VCaP (cell line): ENCODE data around the gene CRYBG2.
A peak's percentile ranks its signal among the peaks of the same experiment; 100 is the strongest.

Source experiments
- H3K27ac ChIP-seq: fragments of 450-650 bp; 2 replicates; pipeline ENCODE4 v1.5.1; 2017
- TF ChIP-seq, protein P1 (sequence below): fragments of 450-650 bp; conservative IDR thresholded peaks from 2 replicates; pipeline ENCODE4 v1.5.1; 2017; ENCODE audit warnings: mild to moderate bottlenecking, moderate library complexity

CRYBG2 gene

DNA sequence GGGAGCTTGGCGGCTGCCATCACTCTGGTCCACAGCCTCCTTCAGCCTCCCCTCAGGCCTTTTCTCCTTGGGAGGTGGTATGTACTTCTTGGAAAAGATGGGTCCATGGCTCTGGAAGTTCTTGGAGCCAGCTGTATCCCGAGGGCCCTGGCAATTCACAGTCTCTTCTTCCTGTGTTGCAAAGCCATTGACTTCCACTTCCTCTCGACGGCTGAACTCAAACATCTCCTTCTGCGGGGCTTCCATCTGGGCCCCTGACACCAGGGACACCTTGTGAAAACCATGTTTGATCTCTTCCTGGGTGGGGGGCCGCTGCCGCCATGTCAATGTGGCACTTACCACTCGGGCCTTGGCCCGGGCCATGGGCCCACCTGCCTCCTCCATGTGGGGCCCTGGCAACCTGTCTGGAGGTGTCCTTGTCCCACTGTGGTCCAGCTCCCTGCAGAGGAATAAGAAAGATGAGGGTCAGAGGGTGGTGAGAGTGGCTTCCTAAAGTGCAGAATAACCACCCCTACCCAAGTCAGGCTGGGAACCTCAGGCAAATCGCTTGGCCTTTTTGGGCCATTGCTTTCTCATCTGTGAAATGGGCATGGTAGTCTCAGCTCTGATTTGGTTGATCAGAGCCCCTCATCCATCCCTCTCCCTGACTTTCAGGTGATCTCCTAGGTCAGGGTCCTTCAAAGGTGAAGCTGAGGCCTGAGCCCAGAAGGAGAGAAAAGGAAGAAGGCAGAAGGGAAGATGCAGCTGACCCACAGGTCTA, 7.5 kb downstream of the CRYBG2 start:
- TF ChIP-seq, protein P1, sequence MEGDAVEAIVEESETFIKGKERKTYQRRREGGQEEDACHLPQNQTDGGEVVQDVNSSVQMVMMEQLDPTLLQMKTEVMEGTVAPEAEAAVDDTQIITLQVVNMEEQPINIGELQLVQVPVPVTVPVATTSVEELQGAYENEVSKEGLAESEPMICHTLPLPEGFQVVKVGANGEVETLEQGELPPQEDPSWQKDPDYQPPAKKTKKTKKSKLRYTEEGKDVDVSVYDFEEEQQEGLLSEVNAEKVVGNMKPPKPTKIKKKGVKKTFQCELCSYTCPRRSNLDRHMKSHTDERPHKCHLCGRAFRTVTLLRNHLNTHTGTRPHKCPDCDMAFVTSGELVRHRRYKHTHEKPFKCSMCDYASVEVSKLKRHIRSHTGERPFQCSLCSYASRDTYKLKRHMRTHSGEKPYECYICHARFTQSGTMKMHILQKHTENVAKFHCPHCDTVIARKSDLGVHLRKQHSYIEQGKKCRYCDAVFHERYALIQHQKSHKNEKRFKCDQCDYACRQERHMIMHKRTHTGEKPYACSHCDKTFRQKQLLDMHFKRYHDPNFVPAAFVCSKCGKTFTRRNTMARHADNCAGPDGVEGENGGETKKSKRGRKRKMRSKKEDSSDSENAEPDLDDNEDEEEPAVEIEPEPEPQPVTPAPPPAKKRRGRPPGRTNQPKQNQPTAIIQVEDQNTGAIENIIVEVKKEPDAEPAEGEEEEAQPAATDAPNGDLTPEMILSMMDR = no peak
- no peak overlapping the region for H3K27ac ChIP-seq

DNA sequence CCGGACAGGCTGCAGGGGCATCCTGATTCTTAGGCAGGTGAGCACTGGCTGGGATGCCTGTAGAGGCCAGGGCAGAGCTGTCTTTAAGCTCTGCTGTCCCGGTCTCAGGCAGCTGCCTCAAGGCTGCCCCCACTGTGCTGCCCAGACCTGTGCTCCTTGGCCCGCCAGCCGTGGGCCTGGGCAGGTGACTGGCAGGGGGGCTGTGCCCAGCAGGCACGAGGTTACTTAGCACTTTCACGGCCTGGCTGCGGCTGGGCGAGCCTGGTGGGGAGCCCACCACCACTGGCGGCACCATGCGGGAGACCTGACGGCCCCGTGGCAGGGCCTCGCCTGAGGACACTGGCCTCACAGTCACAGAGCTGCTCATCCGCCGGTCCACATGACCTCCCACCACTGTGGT, 8.2 kb downstream of the CRYBG2 start:
- TF ChIP-seq, protein P1 = no peak

DNA sequence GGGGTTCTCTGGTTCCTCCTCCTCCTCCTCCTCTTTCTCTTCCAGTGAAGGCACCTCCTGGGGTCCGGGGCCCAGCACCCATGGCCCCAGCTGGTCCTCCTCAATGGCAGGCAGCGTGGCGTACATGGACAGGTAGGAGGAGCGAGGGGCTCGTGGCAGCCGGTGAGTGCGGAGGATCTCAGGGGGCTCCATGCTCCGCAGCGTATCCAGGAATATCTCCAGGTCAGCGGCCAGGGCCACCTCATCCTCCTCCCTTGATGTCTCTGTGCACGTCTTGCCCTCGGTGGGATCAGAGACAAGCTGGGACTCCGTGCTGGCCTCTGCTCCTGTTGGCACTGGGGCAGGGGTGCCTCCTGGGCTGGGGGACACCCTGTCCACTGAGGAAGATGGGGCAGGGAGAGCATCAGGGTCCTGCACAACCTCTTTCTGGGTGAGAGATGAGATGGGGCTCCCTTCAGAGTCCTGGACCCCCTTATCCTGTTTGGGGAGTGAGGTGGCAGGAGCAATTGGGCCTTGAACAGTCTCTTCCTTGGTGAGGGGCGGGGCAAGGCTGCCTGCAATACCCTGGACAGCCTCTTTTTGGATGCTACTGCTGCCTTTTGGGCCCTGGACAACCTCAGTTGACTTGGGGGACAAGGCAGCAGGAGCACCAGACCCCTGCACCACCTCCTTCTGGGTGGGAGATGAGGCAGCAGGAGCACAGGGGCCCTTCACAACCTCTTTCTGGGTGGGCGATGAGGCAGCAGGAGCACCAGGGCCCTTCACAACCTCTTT, 9.6 kb downstream of the CRYBG2 start:
- TF ChIP-seq, protein P1 = no peak
- H3K27ac ChIP-seq = no peak overlapping the region

More for the DNA sequence above, 8.2 kb downstream of the CRYBG2 start:
- no peak overlapping the region for H3K27ac ChIP-seq

DNA sequence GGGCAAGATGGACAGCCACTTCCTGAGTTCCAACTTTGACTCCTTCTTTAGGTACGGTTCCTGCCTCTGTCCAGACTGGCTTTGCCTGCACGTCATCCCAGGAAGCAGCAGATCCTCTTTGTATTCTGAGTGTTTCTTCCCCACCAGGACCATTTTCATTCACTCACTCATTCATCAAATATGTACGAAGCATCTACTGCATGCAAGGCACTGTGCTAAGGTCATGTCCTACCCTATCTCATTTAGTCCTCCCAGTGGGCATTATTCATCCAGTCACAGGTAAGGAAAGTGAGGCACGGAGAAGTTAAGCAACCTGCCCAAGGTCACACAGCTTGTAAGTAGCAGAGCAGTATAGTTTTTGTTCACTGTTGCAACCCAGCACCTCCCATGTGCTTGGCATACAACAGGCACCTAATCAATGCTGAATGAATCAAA, 13.9 kb downstream of the CRYBG2 start:
- H3K27ac ChIP-seq = no peak overlapping the region
- TF ChIP-seq, protein P1 = no peak

DNA sequence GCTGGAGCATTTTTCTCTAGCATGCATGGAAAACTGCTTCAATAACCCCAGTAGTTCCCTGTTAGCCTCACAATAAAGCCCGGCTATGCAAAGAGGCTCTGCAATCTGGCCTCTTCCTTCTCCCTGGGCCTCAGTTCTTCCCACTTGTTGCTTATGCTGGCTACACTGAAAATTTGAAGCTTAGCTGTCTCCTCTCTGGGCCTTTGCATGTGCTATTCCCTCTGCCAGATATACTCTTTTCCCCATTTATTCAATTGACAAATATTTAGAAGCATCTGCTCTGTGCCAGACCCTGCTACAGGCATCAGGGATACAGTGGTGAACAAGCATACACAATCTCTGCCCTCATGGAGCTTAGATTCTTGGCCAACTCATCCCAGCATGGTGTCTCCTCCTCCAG, 15.3 kb downstream of the CRYBG2 start:
- TF ChIP-seq, protein P1 = no peak
- H3K27ac ChIP-seq = no peak overlapping the region

DNA sequence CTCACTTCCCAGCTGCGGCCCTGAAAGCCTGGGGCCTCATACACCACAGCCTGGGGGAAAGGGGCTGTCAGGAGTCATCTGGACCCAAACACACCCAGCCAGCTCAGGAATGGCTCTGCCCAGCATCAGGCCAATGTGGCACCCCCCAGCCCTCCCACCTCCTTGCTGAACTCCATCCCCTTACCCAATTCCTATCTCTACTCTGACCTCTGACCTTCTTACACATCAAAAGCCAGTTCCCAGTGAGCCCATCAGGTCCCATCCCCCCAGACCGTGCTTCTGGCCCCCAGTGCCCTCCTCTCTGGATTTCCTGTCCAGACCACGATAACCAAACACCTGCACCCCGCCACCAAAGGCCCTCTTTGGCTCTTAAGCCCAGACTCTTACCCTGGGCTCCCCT, 16.3 kb downstream of the CRYBG2 start:
- TF ChIP-seq, protein P1 = no peak
- H3K27ac ChIP-seq = no peak overlapping the region

DNA sequence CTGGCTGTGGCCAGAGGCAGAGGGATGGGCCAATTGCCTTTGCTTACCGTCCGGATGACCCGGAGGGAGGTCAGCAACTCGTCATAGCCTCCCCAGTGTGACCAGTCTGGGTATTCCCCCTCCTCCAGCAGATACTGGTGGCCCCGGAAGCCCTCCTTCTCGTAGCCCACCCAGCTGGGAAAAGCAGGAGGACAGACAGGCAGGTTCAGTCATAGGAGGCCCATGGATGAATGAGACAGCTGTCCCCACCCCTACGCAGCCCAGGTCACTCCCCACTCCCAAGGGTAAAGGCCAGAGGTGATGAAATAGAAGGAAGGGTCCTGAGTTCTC, 16.8 kb downstream of the CRYBG2 start:
- TF ChIP-seq, protein P1 = no peak
- H3K27ac ChIP-seq = peak overlapping the region; percentile 67
